GM12873 (cell line): Measurements from ENCODE around the gene CCM2L.

Experiments used
- TF ChIP-seq, protein P1 (sequence below): IDR thresholded peaks from 2 replicates; pipeline ENCODE4 v1.5.1; 2012; ENCODE audit warnings: low read depth, mild to moderate bottlenecking, moderate library complexity, low read length, control low read depth; ENCODE audit not compliant: insufficient read depth; ENCODE audit errors: missing control alignments

Gene CCM2L

DNA sequence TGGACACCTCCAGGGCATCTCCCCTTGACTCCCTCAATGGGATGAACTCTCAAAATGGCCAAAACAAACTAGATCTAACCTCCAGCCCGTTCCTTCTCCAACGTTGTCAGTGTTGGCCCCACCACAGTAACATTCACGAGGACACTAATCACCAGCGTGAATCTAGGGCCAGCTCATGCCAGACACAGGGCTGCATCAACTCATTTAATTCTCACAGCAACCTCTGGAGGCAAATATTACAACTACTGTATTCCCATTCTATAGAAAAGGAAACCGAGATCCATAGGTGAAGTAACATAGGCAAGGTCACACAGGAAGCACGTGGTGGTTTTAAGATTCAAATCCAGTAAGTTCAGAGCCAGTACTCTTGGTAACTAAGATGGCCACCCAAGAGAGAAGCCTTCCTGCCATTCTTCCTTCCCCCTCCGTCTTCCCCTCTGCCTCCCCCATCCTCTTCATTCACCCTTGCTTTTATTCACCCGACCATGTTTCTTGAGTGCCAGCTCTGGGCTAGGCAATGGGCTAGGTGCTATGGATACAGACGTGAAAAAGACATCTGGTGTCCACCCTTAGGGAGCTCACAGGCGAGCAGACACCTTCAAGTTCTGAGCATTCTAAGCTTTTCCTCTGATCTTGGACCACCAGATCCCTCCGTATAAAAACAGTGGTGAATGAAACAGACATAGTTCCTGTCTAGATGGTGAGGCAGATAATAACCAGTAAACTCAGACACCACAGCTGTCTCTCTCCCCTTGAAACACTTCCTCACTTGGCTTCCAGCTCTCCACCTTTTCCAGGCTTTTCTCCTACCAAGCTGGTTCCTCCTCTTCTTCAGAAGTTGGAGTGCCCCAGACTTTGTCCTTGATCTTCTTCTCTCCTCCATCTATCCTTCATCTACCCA, 9.6 kb downstream of the CCM2L start:
- TF ChIP-seq, protein P1, sequence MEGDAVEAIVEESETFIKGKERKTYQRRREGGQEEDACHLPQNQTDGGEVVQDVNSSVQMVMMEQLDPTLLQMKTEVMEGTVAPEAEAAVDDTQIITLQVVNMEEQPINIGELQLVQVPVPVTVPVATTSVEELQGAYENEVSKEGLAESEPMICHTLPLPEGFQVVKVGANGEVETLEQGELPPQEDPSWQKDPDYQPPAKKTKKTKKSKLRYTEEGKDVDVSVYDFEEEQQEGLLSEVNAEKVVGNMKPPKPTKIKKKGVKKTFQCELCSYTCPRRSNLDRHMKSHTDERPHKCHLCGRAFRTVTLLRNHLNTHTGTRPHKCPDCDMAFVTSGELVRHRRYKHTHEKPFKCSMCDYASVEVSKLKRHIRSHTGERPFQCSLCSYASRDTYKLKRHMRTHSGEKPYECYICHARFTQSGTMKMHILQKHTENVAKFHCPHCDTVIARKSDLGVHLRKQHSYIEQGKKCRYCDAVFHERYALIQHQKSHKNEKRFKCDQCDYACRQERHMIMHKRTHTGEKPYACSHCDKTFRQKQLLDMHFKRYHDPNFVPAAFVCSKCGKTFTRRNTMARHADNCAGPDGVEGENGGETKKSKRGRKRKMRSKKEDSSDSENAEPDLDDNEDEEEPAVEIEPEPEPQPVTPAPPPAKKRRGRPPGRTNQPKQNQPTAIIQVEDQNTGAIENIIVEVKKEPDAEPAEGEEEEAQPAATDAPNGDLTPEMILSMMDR, result no peak

DNA sequence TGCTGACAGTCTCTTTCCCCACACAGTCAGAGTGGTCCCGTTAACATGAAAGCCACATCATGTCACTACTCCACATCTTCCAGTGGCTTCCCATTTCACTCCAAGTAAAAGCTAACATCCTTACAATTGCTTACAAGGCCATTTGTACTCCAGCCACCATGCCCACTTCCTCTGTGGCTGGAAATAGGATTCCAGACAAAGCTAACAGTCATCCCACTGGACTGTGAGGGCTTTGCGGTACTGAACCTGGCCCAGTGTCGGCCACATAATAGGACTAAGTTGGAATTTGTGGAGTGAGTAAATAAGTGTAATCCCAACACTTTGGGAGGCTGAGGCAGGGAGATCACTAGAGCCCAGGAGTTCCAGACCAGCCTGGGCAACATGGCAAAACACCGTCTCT, 10.9 kb downstream of the CCM2L start:
- TF ChIP-seq, protein P1, result no peak

DNA sequence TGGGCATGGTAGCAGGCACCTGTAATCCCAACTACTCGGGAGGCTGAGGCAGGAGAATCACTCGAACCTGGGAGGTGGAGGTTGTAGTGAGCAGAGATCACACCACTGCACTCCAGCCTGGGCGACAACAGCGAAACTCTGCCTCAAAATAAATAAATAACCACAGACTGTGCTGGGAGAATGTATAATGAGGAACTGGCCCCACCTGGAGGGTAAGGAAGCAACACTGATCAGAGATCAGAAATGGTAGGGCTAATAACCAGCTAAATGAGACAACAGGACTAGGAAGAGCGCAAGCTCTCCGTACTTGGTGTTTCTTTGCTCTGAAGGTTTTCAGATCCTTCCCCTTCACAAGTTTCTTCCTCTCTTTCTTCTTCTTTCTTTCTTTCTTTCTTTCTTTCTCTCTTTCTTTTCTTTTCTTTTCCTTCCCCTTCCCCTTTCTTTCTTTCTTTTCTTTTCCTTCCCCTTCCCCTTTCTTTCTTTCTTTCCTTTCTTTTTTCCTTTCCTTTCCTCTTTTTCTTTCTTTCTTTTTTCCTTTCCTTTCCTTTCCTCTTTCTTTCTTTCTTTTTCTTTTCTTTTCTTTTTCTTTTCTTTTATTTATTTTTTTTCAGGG, 14.6 kb downstream of the CCM2L start:
- TF ChIP-seq, protein P1, result no peak

DNA sequence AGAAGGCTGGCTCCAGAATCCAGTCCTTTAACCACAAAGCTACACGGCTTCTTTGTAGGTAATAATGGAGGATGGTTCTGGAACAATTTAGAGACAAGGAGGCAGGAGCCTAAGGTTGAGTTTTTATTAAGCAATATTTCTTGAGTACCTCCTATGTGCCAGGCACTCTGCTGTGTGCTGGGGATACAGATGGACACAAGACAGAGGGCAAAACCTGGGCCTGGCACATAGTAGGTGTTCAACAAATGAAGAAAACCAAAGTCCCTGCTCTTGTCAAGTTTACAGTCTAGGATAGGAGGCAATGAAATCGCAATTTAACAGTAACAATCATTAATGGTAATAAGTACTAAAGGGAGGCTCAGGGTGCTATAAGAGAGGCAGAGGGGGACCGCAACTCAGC, 17.4 kb downstream of the CCM2L start:
- TF ChIP-seq, protein P1, result no peak

DNA sequence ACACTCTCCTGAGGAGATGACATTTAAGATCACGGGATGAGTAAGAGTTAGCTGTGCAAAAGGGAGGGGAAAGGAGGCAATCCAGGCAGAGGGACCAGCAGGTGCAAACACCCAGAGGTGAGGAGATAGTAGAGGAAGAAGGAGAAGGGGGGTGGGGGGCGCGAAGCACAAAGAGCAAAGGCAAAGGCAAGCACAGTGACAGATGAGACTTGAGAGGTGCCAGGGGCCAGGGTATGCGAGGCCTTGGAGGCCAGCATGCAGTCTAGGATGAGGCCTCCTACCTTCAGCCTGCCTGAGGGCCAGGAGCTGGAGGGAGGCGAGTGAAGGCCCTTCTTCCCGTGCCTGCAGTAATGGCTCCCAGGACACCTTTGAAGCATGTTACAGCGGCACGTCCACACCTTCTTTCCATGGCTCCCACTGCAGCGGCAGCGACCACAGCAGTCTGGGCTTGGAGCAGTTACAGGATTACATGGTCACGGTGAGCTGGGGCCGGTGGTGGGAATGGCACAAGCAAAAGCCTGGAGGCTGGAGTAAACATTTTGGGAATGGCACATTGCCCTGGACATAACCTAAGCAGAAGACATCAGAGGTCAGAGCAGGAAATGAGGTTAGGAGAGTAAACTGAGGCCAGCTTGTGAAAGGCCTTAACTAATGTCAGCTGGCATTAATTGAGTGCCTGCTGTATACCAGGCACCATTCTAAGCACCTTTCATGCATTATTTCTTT, 18.6 kb downstream of the CCM2L start:
- TF ChIP-seq, protein P1, result no peak

DNA sequence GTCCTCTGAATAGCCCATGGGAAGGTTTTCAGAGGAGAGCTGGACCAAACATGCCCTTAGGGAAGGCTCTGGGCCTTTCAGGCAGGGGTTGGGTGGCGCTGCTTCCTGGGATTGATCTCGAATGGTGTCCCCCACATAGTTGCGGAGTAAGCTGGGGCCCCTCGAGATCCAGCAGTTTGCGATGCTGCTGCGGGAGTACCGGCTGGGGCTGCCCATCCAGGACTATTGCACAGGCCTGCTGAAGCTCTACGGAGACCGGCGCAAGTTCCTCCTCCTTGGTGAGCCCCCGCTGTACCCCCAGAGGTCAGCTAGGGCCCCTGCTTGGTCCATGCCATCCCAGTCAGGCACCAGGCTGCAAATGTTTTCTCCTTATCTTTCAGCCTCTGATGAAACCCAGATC, 19.3 kb downstream of the CCM2L start:
- TF ChIP-seq, protein P1, result no peak
